HG03469 (cell line): ENCODE measurements around the gene ST6GALNAC3.
"Not testable (repeated sequence)": the region's sequence is repeated elsewhere in the genome, so short reads cannot be mapped to it uniquely, and the experiment has no call there.

Experiments
- ATAC-seq: cut with Tn5 transposase; IDR thresholded peaks from one replicate; pipeline ENCODE4 v1.9.1; 2021; ENCODE audit warnings: mild to moderate bottlenecking, moderate library complexity, moderate number of reproducible peaks; ENCODE audit not compliant: unreplicated experiment

The ST6GALNAC3 gene

GRCh38 chr1:76074321-76075187 is at the start of gene ST6GALNAC3:
Gene ST6GALNAC3, plus strand, starts transcription at chr1:76074746.
- ATAC-seq, result peak; percentile 80

GRCh38 chr1:76027341-76027740 is 47.2 kb upstream of the ST6GALNAC3 start:
- ATAC-seq, result no peak

GRCh38 chr1:76029331-76029730 is 45.2 kb upstream of the ST6GALNAC3 start:
- ATAC-seq, result no peak

- no peak for ATAC-seq
These were observed 43.0 kb upstream of the ST6GALNAC3 start for GRCh38 chr1:76031496-76031895.

GRCh38 chr1:76033800-76034475 is 40.6 kb upstream of the ST6GALNAC3 start:
- ATAC-seq, result no peak

- no peak for ATAC-seq
These were observed 39.5 kb upstream of the ST6GALNAC3 start for GRCh38 chr1:76035053-76035452.

GRCh38 chr1:76037324-76037723 is 37.2 kb upstream of the ST6GALNAC3 start:
- ATAC-seq, result no peak

- ATAC-seq, result no peak
These were observed 36.1 kb upstream of the ST6GALNAC3 start for GRCh38 chr1:76038287-76039004.

GRCh38 chr1:76046149-76046548 is 28.4 kb upstream of the ST6GALNAC3 start:
- ATAC-seq, result no peak

- ATAC-seq, result no peak
These were observed 26.3 kb upstream of the ST6GALNAC3 start for GRCh38 chr1:76048219-76048618.

- no peak for ATAC-seq
These were observed 25.6 kb upstream of the ST6GALNAC3 start for GRCh38 chr1:76048926-76049325.

GRCh38 chr1:76049498-76049897 is 25.0 kb upstream of the ST6GALNAC3 start:
- ATAC-seq, result no peak

- not testable (repeated sequence) for ATAC-seq
These were observed 24.5 kb upstream of the ST6GALNAC3 start for GRCh38 chr1:76050073-76050472.

- ATAC-seq, result no peak
These were observed 21.5 kb upstream of the ST6GALNAC3 start for GRCh38 chr1:76053021-76053420.

GRCh38 chr1:76054359-76054758 is 20.2 kb upstream of the ST6GALNAC3 start:
- no peak for ATAC-seq

GRCh38 chr1:76055987-76056386 is 18.6 kb upstream of the ST6GALNAC3 start:
- ATAC-seq, result no peak

GRCh38 chr1:76059451-76059850 is 15.1 kb upstream of the ST6GALNAC3 start:
- no peak for ATAC-seq

GRCh38 chr1:76065270-76065669 is 9.3 kb upstream of the ST6GALNAC3 start:
- no peak for ATAC-seq

- no peak for ATAC-seq
These were observed 8.2 kb upstream of the ST6GALNAC3 start for GRCh38 chr1:76066394-76066793.

- ATAC-seq, result no peak
These were observed 6.0 kb upstream of the ST6GALNAC3 start for GRCh38 chr1:76068542-76068941.

- ATAC-seq, result no peak
These were observed 5.5 kb upstream of the ST6GALNAC3 start for GRCh38 chr1:76068953-76069561.
